Mesenchymal stem cell (in vitro differentiated cells and primary cell): Measurements from ENCODE around the gene HIP1.
"Not testable (repeated sequence)": the region's sequence is repeated elsewhere in the genome, so short reads cannot be mapped to it uniquely, and the experiment has no call there.

Source experiments
- DNase-seq: peaks from one replicate; pipeline ENCODE4 v3.0.0-alpha.2; 2013
- H2AFZ ChIP-seq: one replicate; pipeline ENCODE4 v1.6.1; 2013; ENCODE audit warnings: low read depth, mild to moderate bottlenecking, control low read depth, inconsistent platforms, low read length, moderate library complexity
- H2AK5ac ChIP-seq: 2 replicates; pipeline ENCODE4 v1.6.1; 2013; ENCODE audit warnings: low read length, moderate library complexity, mild to moderate bottlenecking, inconsistent platforms; ENCODE audit not compliant: severe bottlenecking
- H2BK120ac ChIP-seq: one replicate; pipeline ENCODE4 v1.6.1; 2013; ENCODE audit warnings: low read depth, mild to moderate bottlenecking, inconsistent platforms, low read length, moderate library complexity
- H2BK12ac ChIP-seq, 2 experiments: one replicate each; pipeline ENCODE4 v1.6.1; 2013; ENCODE audit warnings: inconsistent platforms in 2 of 2, low read length in 2 of 2, mild to moderate bottlenecking in 2 of 2, moderate library complexity in 2 of 2, control low read depth in 1 of 2
- H2BK15ac ChIP-seq: one replicate; pipeline ENCODE4 v1.6.1; 2013; ENCODE audit warnings: mild to moderate bottlenecking, low read depth, inconsistent platforms; ENCODE audit not compliant: poor library complexity, severe bottlenecking
- H2BK5ac ChIP-seq: 2 replicates; pipeline ENCODE4 v1.6.1; 2013; ENCODE audit warnings: low read depth, mild to moderate bottlenecking, low read length, control low read depth, inconsistent platforms; ENCODE audit not compliant: poor library complexity, severe bottlenecking
- H3K14ac ChIP-seq, 2 experiments: one replicate each; pipeline ENCODE4 v1.6.1; 2013; ENCODE audit warnings: inconsistent platforms in 2 of 2, low read length in 2 of 2, control low read depth in 1 of 2, mild to moderate bottlenecking in 1 of 2, moderate library complexity in 1 of 2
- H3K18ac ChIP-seq, 2 experiments: one replicate each; pipeline ENCODE4 v1.6.1; 2013; ENCODE audit warnings: inconsistent platforms in 2 of 2, low read length in 2 of 2, control low read depth in 1 of 2, low read depth in 1 of 2, mild to moderate bottlenecking in 1 of 2
- H3K23ac ChIP-seq, 2 experiments: one replicate each; pipeline ENCODE4 v1.6.1; 2013; ENCODE audit warnings: inconsistent platforms in 2 of 2, low read length in 2 of 2, mild to moderate bottlenecking in 2 of 2, moderate library complexity in 2 of 2, control low read depth in 1 of 2
- H3K27ac ChIP-seq: 2 replicates; pipeline ENCODE4 v1.5.1; 2013; ENCODE audit warnings: mild to moderate bottlenecking, moderate library complexity, low read length, control low read depth, inconsistent platforms; ENCODE audit not compliant: poor library complexity, severe bottlenecking
- H3K27me3 ChIP-seq, 2 experiments: 2 replicates each; pipeline versions ENCODE4 v1.6.1 to v1.7.0; 2013; ENCODE audit warnings: low read length in 2 of 2, mild to moderate bottlenecking in 2 of 2, moderate library complexity in 2 of 2, control low read depth in 1 of 2, inconsistent platforms in 1 of 2; ENCODE audit not compliant: control insufficient read depth in 1 of 2, insufficient read depth in 1 of 2
- H3K36me3 ChIP-seq, 2 experiments: 2 replicates each; pipeline versions ENCODE4 v1.6.1 to v1.7.0; 2013; ENCODE audit warnings: low read length in 2 of 2, control low read depth in 1 of 2, inconsistent platforms in 1 of 2, low read depth in 1 of 2, mild to moderate bottlenecking in 1 of 2; ENCODE audit not compliant: insufficient read depth in 2 of 2, control insufficient read depth in 1 of 2
- H3K4ac ChIP-seq, 2 experiments: one replicate each; pipeline ENCODE4 v1.6.1; 2013; ENCODE audit warnings: inconsistent platforms in 2 of 2, low read length in 2 of 2, mild to moderate bottlenecking in 2 of 2, moderate library complexity in 2 of 2, control low read depth in 1 of 2, low read depth in 1 of 2
- H3K4me1 ChIP-seq: 2 replicates; pipeline ENCODE4 v1.6.1; 2013; ENCODE audit warnings: low read depth, low read length, control low read depth; ENCODE audit not compliant: control insufficient read depth, insufficient read depth
- H3K4me2 ChIP-seq: 2 replicates; pipeline ENCODE4 v1.6.1; 2013; ENCODE audit warnings: low read length, mild to moderate bottlenecking, inconsistent platforms; ENCODE audit not compliant: poor library complexity, severe bottlenecking
- H3K4me3 ChIP-seq, 2 experiments: 2 replicates each; pipeline versions ENCODE4 v1.5.1 to v1.7.0; 2013; ENCODE audit warnings: low read length in 2 of 2, mild to moderate bottlenecking in 2 of 2, control low read depth in 1 of 2, low read depth in 1 of 2; ENCODE audit not compliant: insufficient read depth in 1 of 2
- H3K79me1 ChIP-seq: replicated peaks from 2 replicates; pipeline ENCODE4 v1.6.1; 2013; ENCODE audit warnings: mild to moderate bottlenecking, control low read depth, low read length, inconsistent platforms; ENCODE audit not compliant: poor library complexity, severe bottlenecking
- H3K9ac ChIP-seq: 2 replicates; pipeline ENCODE4 v1.7.0; 2013; ENCODE audit warnings: mild to moderate bottlenecking, low read length, moderate library complexity
- H3K9me3 ChIP-seq: 2 replicates; pipeline ENCODE4 v1.7.0; 2013; ENCODE audit warnings: mild to moderate bottlenecking, low read length; ENCODE audit not compliant: control insufficient read depth
- H4K8ac ChIP-seq: one replicate; pipeline ENCODE4 v1.6.1; 2013; ENCODE audit warnings: inconsistent platforms, mild to moderate bottlenecking, low read length, moderate library complexity
- H4K91ac ChIP-seq: one replicate; pipeline ENCODE4 v1.6.1; 2013; ENCODE audit warnings: mild to moderate bottlenecking, low read length, inconsistent platforms
- WGBS: methylation state at CpG from one replicate; pipeline ENCODE4 v1.1.7; 2013; ENCODE audit warnings: mixed read lengths; 5-methylcytosine and 5-hydroxymethylcytosine counted together

The HIP1 gene

DNA sequence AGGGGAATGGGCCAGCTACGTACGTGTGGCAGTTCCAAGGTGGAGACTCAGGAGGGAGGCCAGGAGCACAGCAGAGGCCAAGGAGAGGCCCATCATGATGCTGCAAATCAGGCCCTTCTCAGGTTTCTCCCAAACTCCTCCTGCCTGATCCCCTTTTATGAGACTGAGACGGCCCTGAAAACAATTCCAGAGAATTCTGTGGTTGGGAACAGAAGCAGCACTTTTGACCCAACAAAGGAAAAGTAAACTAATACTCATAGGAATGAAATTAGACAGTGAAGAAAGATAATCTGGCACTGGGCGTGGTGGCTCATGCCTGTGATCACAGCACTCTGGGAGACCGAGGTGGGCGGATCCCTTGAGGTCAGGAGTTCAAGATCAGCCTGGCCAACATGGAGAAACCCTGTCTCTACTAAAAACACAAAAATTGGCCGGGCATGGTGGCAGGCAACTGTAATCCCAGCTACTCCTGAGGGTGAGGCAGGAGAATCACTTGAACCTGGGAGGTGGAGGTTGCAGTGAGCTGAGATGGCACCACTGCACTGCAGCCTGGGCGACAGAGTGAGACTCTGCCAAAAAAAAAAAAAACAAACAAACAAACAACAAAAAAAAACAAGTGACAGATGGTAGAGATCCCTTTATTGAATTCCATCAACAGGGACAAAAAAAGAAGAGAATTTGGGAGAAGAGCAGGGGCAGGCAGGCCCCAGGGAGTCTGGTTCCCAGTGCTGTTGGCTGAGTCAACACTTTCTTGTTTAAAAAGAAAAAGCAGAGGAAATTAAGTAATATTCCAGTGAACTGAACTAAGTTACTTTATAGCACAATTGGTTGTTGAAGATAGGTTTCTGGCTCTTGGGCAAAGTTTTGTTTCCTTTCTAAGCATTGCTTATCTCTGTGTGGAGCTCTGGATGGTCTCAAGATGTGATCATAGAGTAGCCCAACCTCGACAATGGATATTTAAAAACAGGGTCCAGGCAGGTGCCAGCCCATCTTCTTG, 33.6 kb upstream of the HIP1 start, which contains the start of gene CCL26:
TSS of gene CCL26 (minus strand) at position 131 of the 997 bp plus-strand sequence. CDS start at position 96, 35 bp downstream.
- no peaks in the 10 kb centered on the region for H3K9me3 ChIP-seq
- peak within 1 kb of the TSS; percentile 26 to 41 for H3K4ac ChIP-seq
- DNase-seq: peak; percentile 71
- WGBS: 71% methylated on average over 8 of the region's 9 CpGs
- no peak within 1 kb of the TSS for H3K23ac ChIP-seq
- no peak within 1 kb of the TSS for H2AFZ ChIP-seq
- H4K91ac ChIP-seq: no peak within 1 kb of the TSS
- no peak within 1 kb of the TSS for H3K4me2 ChIP-seq
- H3K4me3 ChIP-seq: no peak within 1 kb of the TSS
- peaks cover 7% of the 10 kb centered on the region for H3K4me1 ChIP-seq
- H3K14ac ChIP-seq: peak within 1 kb of the TSS in 1 of 2 experiments; percentile 11
- H3K18ac ChIP-seq: peak within 1 kb of the TSS; percentile 8 to 29
- no peaks in the 10 kb centered on the region for H3K36me3 ChIP-seq
- peak within 1 kb of the TSS; percentile 47 for H4K8ac ChIP-seq
- no peak within 1 kb of the TSS for H3K27ac ChIP-seq
- H3K27me3 ChIP-seq: no peaks in the 10 kb centered on the region
- H2BK15ac ChIP-seq: no peak within 1 kb of the TSS
- H2BK12ac ChIP-seq: peak within 1 kb of the TSS in 1 of 2 experiments; percentile 65
- no peaks in the 10 kb centered on the region for H3K79me1 ChIP-seq
- peak within 1 kb of the TSS; percentile 80 for H3K9ac ChIP-seq
- H2BK120ac ChIP-seq: no peak within 1 kb of the TSS
- peak within 1 kb of the TSS; percentile 54 for H2AK5ac ChIP-seq
- no peak within 1 kb of the TSS for H2BK5ac ChIP-seq

DNA sequence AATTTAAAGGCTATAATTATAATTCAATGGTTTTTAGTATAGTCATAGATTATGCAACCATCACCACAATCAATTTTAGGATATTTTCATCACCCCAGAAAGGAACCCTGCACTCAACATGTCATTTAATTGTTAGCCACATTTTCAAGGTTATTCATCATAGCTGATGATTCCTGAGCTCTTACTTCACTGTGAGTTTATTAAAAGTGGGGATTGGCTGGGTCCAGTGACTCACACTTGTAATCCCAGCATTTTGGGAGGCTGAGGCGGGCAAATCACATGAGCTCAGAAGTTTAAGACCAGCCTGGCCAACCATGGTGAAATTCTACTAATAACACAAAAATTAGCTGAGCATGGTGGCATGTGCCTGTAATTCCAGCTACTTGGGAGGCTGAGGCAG, 32.5 kb upstream of the HIP1 start:
- H3K27ac ChIP-seq: no peak overlapping the region
- H3K23ac ChIP-seq: no peak overlapping the region
- peaks cover 7% of the 10 kb centered on the region for H3K4me1 ChIP-seq
- 90% methylated on average over 1 of the region's 1 CpG for WGBS
- H2BK5ac ChIP-seq: no peak overlapping the region
- H3K18ac ChIP-seq: no peak overlapping the region
- H3K14ac ChIP-seq: no peak overlapping the region
- no peak overlapping the region for H3K4me2 ChIP-seq
- no peak overlapping the region for H2AK5ac ChIP-seq
- H2BK15ac ChIP-seq: no peak overlapping the region
- no peak overlapping the region for H3K4me3 ChIP-seq
- H3K9ac ChIP-seq: peak overlapping the region; percentile 80
- H3K36me3 ChIP-seq: no peaks in the 10 kb centered on the region
- H4K91ac ChIP-seq: no peak overlapping the region
- H2AFZ ChIP-seq: no peak overlapping the region
- no peaks in the 10 kb centered on the region for H3K79me1 ChIP-seq
- no peaks in the 10 kb centered on the region for H3K9me3 ChIP-seq
- no peak overlapping the region for H2BK120ac ChIP-seq
- DNase-seq: peak; percentile 30
- no peak overlapping the region for H3K4ac ChIP-seq
- H3K27me3 ChIP-seq: no peaks in the 10 kb centered on the region
- H4K8ac ChIP-seq: no peak overlapping the region
- no peak overlapping the region for H2BK12ac ChIP-seq

DNA sequence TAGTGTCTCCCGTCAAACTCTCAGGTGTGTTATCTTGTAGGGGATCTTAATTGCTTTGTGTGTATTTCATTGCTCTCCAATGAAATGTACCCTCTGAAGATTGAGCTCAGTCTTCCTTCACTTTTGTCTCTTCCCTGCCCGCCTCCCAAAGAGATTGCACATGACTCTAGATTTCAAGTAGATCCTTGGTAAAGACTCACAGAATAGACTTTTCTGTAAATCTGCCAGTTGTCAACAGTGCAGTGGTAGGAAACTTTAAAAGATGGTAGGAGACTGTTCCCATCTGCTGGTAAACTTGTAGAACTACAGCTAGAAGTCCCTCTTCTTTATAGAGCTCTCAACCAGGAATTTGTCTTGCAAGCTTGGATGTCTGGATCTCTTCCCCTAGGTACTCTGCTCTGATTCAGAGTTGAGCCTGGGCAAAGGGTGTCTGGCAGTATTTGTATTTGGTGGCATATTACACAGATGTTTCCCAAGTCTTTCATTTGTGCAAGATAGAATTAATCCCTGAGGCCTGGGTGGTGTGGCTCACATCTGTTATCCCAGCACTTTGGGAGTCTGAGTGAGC, 23.7 kb upstream of the HIP1 start:
- Histone ChIP-seq H2AFZ (no peak overlapping the region), H2BK5ac (no peak overlapping the region), H3K36me3 (no peaks in the 10 kb centered on the region), H4K91ac (no peak overlapping the region), H3K27ac (no peak overlapping the region), H2BK15ac (no peak overlapping the region), H3K27me3 (no peaks in the 10 kb centered on the region), H3K18ac (no peak overlapping the region), H3K4me1 (no peaks in the 10 kb centered on the region), H3K14ac (no peak overlapping the region), H2AK5ac (no peak overlapping the region), H3K9me3 (no peaks in the 10 kb centered on the region), H3K79me1 (no peaks in the 10 kb centered on the region), H3K4me2 (no peak overlapping the region), H3K4me3 (no peak overlapping the region), H2BK120ac (no peak overlapping the region), H3K23ac (no peak overlapping the region), H4K8ac (no peak overlapping the region), H3K4ac (no peak overlapping the region), H2BK12ac (no peak overlapping the region), H3K9ac (no peak overlapping the region)
- peak; percentile 76 for DNase-seq
- WGBS: 0% methylated on average over 1 of the region's 2 CpGs

DNA sequence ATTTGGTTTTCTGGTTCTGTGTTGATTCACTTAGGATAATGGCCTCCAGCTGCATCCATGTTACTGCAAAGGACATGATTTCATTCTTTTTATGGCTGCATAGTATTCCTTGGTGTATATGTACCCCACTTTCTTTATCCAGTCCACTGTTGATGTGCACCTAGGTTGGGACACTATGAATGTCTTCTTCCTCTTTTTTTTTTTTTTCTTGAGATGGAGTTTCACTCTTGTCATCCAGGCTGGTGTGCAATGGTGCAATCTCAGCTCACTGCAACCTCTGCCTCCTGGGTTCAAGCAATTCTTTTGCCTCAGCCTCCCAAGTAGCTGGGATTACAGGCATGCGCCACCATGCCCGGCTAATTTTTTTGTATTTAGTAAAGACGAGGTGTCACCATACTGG, 23.1 kb upstream of the HIP1 start:
- H2BK120ac ChIP-seq, H3K4me1 ChIP-seq, H3K4me2 ChIP-seq, H3K18ac ChIP-seq, H2AK5ac ChIP-seq, H3K23ac ChIP-seq, H3K4ac ChIP-seq, H4K8ac ChIP-seq, H3K9me3 ChIP-seq, H3K36me3 ChIP-seq, H2BK15ac ChIP-seq, DNase-seq, H4K91ac ChIP-seq, H3K4me3 ChIP-seq, H3K27ac ChIP-seq, H3K14ac ChIP-seq, H3K79me1 ChIP-seq, H3K27me3 ChIP-seq, H3K9ac ChIP-seq, H2BK12ac ChIP-seq, H2BK5ac ChIP-seq, H2AFZ ChIP-seq: not testable (repeated sequence)
- WGBS: 97% methylated on average over 3 of the region's 3 CpGs
